C4-2B (cell line): Measurements from ENCODE around the gene LRRN2.

Experiments used
- ZFX ChIP-seq: fragments of 450-650 bp; IDR thresholded peaks from 2 replicates; pipeline ENCODE4 v1.6.1; 2017
- TF ChIP-seq, protein P1 (sequence below): fragments of 450-650 bp; conservative IDR thresholded peaks from 2 replicates; pipeline ENCODE4 v1.5.1; 2017; ENCODE audit warnings: mild to moderate bottlenecking

DNA sequence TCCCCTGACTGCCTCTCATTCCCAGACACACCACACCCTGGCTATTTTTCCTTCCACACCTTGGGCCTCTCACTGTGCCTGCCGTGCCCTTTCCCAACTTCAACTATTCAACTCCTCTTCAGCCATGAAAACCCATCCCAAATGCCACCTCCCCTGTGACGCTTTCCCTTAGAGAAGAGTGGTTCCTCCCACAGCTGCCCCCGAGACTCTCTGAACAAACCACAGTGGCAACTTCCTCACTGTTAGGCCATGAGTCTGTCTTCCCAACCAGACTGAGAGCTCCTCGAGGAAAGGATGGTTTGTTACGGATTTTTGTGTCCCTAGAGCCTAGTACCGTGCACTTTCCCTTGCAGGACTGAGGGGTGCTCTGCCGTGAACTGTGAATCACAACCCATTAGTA lies 59.2 kb downstream of the LRRN2 start:
- TF ChIP-seq, protein P1, sequence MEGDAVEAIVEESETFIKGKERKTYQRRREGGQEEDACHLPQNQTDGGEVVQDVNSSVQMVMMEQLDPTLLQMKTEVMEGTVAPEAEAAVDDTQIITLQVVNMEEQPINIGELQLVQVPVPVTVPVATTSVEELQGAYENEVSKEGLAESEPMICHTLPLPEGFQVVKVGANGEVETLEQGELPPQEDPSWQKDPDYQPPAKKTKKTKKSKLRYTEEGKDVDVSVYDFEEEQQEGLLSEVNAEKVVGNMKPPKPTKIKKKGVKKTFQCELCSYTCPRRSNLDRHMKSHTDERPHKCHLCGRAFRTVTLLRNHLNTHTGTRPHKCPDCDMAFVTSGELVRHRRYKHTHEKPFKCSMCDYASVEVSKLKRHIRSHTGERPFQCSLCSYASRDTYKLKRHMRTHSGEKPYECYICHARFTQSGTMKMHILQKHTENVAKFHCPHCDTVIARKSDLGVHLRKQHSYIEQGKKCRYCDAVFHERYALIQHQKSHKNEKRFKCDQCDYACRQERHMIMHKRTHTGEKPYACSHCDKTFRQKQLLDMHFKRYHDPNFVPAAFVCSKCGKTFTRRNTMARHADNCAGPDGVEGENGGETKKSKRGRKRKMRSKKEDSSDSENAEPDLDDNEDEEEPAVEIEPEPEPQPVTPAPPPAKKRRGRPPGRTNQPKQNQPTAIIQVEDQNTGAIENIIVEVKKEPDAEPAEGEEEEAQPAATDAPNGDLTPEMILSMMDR = no peak
- no peak for TF ChIP-seq ZFX
